Measurements from ENCODE around the gene RAD23B.

RAD23B gene

GRCh38 chr9:107246259-107247254 is 36.5 kb upstream of the RAD23B start:
- TF ChIP-seq CTCF (IDR thresholded peaks at IDR 0.05), result no peak

DNA sequence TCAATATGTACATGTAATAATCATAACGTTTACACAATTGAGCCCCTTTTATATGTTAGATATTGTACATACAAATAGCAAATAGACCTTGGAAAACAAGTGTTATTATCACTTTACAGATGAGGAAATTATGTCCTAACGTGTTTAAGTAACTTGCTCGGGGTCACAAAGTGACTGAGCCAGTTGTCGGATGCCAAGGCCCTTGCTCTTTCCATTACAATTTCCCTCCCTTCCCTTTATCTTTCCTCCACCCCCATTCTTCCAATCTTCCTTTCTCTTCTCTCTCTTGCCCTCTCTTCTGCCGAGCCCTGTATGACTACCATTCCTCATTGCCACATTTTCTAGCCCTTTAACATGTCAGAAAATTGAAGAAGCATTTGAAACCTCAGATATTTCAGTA is 34.4 kb upstream of the RAD23B start:
- no peak for TF ChIP-seq CTCF (IDR thresholded peaks at IDR 0.05)

DNA sequence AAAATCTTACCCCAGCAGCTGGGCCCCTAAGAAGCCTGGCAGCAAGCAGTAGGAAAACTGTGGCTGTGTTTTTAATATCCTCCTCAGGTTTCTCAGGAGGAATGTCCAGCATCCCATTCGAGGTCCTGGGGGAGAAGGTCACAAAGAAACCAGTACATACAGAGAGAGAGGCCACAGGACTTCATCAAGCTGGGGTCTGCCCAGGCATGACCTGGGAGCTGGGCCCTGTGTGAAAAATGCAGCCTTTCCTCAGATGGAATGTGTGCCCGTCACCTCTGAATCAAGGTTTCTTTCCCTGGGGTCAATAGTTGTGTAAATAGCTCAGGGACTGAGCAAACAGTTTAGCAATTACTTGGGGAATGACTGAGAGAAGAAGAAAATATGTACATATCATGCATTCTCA is 33.9 kb upstream of the RAD23B start:
- no peak for TF ChIP-seq CTCF (IDR thresholded peaks at IDR 0.05)

- no peak for TF ChIP-seq CTCF (IDR thresholded peaks at IDR 0.05)
Observed at GRCh38 chr9:107249665-107250285, 33.3 kb upstream of the RAD23B start.

DNA sequence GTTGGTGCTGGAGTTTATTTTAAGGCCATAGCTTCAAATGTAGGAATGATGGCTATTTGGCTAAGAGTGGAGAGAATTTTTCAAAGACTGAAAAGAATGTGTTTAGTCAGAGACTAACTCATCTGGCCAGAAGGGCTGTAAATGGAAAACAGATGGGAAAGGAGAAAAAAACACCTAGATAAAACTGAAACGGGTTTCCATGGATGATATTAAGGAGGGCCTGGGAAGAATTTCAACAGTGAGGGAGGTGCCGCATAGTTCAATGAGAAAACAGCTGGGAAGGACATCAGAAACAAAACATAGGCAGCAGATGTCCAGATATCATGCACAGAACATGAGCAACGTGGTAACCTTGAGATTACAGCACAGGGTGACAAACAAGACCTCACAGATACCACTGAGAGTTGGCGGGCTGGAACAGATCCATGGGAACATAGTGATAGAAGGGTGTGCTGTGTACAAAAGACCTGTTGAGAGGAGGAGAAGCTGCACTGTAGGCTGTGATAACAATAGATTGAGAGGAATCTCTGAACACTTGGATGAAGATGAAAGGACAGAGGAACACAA is 31.2 kb upstream of the RAD23B start:
- TF ChIP-seq CTCF (IDR thresholded peaks at IDR 0.05), result no peak

- no peak for TF ChIP-seq CTCF (IDR thresholded peaks at IDR 0.05)
Observed at GRCh38 chr9:107258919-107259318, 24.2 kb upstream of the RAD23B start.

DNA sequence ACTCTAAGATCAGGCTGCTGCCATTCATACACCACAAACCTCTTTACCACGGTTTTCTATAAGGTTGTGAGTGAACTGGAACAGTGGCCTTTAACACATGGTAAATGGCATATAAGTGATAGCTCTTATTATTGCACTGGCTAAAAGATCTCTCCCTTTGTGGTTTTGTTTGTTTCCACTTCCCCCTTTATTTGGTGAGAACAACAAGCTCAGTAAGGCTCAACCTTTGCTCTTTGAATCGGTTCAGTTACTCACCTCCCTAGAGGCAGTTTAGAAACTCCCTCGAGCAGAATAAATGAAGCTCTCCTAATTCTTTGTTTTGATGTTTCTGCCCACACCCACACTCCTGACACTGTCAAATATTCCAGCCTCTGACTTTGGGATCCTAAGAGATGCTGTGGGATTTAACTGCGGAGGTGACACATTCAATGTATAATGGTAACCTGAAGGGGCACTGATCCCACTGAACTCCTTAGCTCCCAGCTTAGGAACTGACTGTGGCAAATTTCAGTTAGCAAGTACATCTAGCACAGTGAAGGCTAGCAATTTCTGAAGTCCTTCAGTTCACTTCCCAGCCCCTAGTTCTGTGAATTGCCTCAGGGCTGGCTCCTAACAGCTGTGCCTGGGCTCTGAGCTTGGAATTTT is 22.5 kb upstream of the RAD23B start:
- TF ChIP-seq CTCF (IDR thresholded peaks at IDR 0.05), result no peak

All from LNCAP (cell line).